Adrenal gland (tissue), 12 donors: ENCODE measurements around the gene SEMA5A. TPM values are rescaled to one million over a fixed set of nuclear protein-coding genes. Genes with fewer than 3 reads are reported as not detected.

Experiments
- DNase-seq, 7 donors: peaks; one replicate each; pipeline ENCODE4 v3.0.0-alpha.2; 2019 to 2020
- H3K27ac ChIP-seq, 5 donors: fragments of 200-600 bp; sonication (generic) in 4 of 5; 1 replicate in 3 of 5; 2 replicates in 2 of 5; pipeline versions ENCODE4 v1.5.1 to v1.8.0; 2016 to 2020; ENCODE audit warnings: mild to moderate bottlenecking in 1 of 5
- H3K27me3 ChIP-seq: fragments of 200-600 bp; 2 replicates; pipeline ENCODE4 v1.8.0; 2021
- H3K36me3 ChIP-seq, 2 donors: fragments of 200-600 bp; replicated peaks in 1 of 2; 1 replicate in 1 of 2; 2 replicates in 1 of 2; pipeline versions ENCODE4 v1.5.1 to v1.8.0; 2018 to 2022
- H3K4me1 ChIP-seq, 2 donors: fragments of 200-600 bp; replicated peaks in 1 of 2; 1 replicate in 1 of 2; 2 replicates in 1 of 2; pipeline versions ENCODE4 v1.5.1 to v1.8.0; 2018 to 2021
- H3K4me3 ChIP-seq, 4 donors: fragments of 200-600 bp; sonication (generic) in 3 of 4; one replicate each; pipeline ENCODE4 v1.5.1; 2016 to 2018
- H3K9me3 ChIP-seq, 3 donors: fragments of 200-600 bp; sonication (generic) in 1 of 3; replicated peaks in 1 of 3; 1 replicate in 2 of 3; 2 replicates in 1 of 3; pipeline versions ENCODE4 v1.5.1 to v1.8.0; 2016 to 2021
- POLR2A ChIP-seq, 2 donors: fragments of 450-650 bp; IDR thresholded peaks; one replicate each; pipeline ENCODE4 v1.6.1; 2017; ENCODE audit warnings: antibody characterized with exemption in 2 of 2, mild to moderate bottlenecking in 2 of 2, moderate library complexity in 1 of 2
- WGBS, 4 donors: extraction: QIAGEN DNeasy Blood & Tissue Kit in 2 of 4; methylation state at CpG; one replicate each; pipeline versions ENCODE4 v1.1.5 to v1.1.7; 2013 to 2017; 5-methylcytosine and 5-hydroxymethylcytosine counted together
- intact Hi-C, 2 donors: fragments of 100-400 bp; cut with DNase I; formaldehyde crosslinking; loops; one replicate each; pipeline versions ENCODE4 v1.14.1 to v1.15.0; 2022 to 2023
- polyA plus RNA-seq, 3 donors: library from polyadenylated mRNA; stranded (reverse); fragments of 200-250 nt in 2 of 3; fragments of 350-450 nt in 1 of 3; fragmentation: Illumina TruSeq in 1 of 3; extraction: RNeasy Lipid Tissue Mini Kit (QIAGEN cat#74804) in 1 of 3; gene quantifications; one replicate each; pipeline ENCODE4 v1.2.3, GENCODE V29; 2013 to 2014
- total RNA-seq, 9 donors: library from RNA; depleted of rRNA in 4 of 9; stranded (reverse); fragments of >200 nt in 4 of 9; fragments of 120-200 nt in 1 of 9; fragmentation: NEBNext Ultra II Directional in 1 of 9; extraction: Animal tissue kit (Norgen Biotek cat#: 25700) in 1 of 9; gene quantifications; one replicate each; pipeline versions ENCODE4 v1.1.0 to v1.2.4, GENCODE V29; 2013 to 2023
- TF ChIP-seq, protein P1 (sequence below), 6 experiments: fragments of 450-650 bp in 4 of 6; fragments of 200-600 bp in 2 of 6; sonication (generic) in 1 of 6; IDR thresholded peaks; 1 replicate in 5 of 6; 2 replicates in 1 of 6; pipeline versions ENCODE4 v1.5.1 to v1.8.0; 2016 to 2021; ENCODE audit warnings: antibody characterized with exemption in 6 of 6, mild to moderate bottlenecking in 2 of 6, moderate library complexity in 1 of 6
- donor health status: healthy with polysubstance abuse.
- donor health status: Bipolar disorder and iron deficiency.
- donor health status: DM: yes; HTN: yes; CAD: no.
- donor health status: DM: no; HTN: no; CAD: no.
- donor health status: DM: no; HTN: no; CAD: no.
- donor health status: DM: yes; HTN: yes; CAD: no.

SEMA5A gene
- total and polyA plus RNA-seq, 12 donors, result 0.40 to 6.0 (median 2.6) TPM

DNA sequence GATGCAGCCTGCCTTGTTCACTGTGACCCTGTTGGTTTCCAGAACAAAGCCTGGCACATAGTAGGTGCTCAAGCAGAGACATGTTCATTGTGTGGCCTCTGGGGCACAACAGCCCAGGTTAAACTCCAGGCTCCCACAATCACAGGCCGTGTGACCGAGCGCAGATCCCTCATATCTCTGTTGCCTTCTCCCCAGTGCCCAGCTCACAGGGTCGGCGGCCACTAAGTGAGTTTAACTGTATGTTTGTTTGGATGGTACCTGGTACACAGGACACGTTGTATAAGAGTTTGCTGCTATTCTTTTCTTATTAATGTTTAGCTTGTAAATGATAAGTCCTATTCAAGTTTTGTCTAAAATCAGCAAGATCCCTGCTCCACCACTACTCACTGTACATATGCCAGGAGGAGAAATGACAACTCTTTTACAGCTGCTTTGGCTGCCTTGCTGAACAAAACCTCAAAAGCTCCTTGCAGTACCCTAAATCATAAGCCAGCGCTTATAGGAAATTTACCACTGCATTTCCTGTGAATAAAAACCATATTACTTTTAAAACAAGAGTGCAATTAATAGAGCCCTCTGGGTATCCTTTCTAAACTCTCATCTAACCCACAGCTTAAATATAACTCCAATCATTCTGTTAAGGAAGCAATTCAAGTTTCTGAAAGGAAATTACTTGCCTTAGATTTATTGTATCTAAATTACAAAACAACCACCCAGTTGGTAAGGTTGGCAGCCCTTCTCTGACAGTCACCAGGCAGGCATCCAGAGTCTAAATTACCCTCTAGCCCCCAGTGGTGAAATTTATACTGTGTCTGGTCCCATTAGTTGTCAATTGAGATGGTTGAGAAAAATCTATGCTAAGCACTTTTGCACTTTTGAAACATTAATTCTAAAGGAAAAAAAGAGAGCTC lies 379.4 kb downstream of the SEMA5A start:
- Histone ChIP-seq H3K36me3 (no peaks in the 10 kb centered on the region), H3K27ac (no peak overlapping the region), H3K27me3 (no peaks in the 10 kb centered on the region), H3K4me3 (no peak overlapping the region), H3K9me3 (no peaks in the 10 kb centered on the region), H3K4me1 (no peaks in the 10 kb centered on the region)
- WGBS, 4 donors, result 79 to 90% (median 85%) methylated on average over 7 of the region's 7 CpGs
- TF ChIP-seq POLR2A (IDR thresholded peaks at IDR 0.05), result no peak
- TF ChIP-seq, protein P1, sequence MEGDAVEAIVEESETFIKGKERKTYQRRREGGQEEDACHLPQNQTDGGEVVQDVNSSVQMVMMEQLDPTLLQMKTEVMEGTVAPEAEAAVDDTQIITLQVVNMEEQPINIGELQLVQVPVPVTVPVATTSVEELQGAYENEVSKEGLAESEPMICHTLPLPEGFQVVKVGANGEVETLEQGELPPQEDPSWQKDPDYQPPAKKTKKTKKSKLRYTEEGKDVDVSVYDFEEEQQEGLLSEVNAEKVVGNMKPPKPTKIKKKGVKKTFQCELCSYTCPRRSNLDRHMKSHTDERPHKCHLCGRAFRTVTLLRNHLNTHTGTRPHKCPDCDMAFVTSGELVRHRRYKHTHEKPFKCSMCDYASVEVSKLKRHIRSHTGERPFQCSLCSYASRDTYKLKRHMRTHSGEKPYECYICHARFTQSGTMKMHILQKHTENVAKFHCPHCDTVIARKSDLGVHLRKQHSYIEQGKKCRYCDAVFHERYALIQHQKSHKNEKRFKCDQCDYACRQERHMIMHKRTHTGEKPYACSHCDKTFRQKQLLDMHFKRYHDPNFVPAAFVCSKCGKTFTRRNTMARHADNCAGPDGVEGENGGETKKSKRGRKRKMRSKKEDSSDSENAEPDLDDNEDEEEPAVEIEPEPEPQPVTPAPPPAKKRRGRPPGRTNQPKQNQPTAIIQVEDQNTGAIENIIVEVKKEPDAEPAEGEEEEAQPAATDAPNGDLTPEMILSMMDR (IDR thresholded peaks at IDR 0.05), result no peak
- no peak for DNase-seq
- intact Hi-C loops, result no loop called here

DNA sequence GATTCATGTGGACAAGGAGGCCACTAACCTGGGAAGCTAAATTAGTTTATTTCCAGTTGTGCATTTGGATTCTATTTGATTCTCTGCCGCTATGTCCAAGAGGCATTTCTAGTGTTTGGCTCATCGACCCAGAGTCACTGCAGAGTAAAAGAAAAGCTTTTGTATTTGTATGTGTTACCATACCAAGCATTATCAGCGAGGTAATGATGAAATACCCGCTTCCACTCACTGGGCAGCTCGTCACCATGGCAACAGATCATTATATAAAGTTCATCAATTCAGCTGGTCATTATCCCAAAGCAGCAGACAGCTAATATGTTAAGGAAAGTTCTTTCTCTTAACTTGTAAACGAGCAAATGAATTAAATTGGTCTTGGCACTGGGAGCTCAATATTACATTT lies 380.3 kb downstream of the SEMA5A start:
- WGBS, 4 donors, result 80 to 87% (median 82%) methylated on average over 6 of the region's 6 CpGs
- TF ChIP-seq POLR2A (IDR thresholded peaks at IDR 0.05), result no peak
- TF ChIP-seq, protein P1 (IDR thresholded peaks at IDR 0.05), result no peak

DNA sequence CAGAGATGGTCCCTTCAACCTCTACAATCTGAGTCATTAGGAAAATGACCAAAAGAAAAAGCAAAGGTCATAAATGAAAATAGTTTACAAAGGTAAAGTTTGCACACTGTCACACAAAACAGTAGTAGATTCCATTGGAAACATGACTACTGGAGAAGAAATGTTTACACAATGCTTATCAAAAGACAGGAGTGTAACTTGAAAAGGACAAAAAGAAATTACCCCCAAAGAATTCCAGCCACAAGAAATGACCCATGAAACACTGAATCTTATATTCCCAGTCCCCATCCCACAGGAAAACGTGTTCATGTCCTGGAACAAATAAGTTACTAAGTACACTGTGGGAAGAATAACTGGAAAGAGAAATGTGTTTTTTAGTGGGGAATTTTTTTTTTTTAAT lies 385.1 kb downstream of the SEMA5A start:
- TF ChIP-seq POLR2A (IDR thresholded peaks at IDR 0.05), result no peak
- TF ChIP-seq, protein P1 (IDR thresholded peaks at IDR 0.05), result no peak
- Histone ChIP-seq H3K4me3 (no peak overlapping the region), H3K9me3 (no peaks in the 10 kb centered on the region), H3K27ac (no peak overlapping the region), H3K4me1 (no peaks in the 10 kb centered on the region), H3K36me3 (no peaks in the 10 kb centered on the region), H3K27me3 (no peaks in the 10 kb centered on the region)
- intact Hi-C loops, result no loop called here
- 48 to 70% (median 59%) methylated on average over 1 of the region's 1 CpG for WGBS, 4 donors
- no peak for DNase-seq

More for the DNA sequence above, 380.3 kb downstream of the SEMA5A start:
- no peaks in the 10 kb centered on the region for H3K36me3 ChIP-seq
- no peaks in the 10 kb centered on the region for H3K4me1 ChIP-seq
- H3K4me3 ChIP-seq, result no peak overlapping the region
- H3K9me3 ChIP-seq, result no peaks in the 10 kb centered on the region
- intact Hi-C loops, result no loop called here
- H3K27me3 ChIP-seq, result no peaks in the 10 kb centered on the region
- H3K27ac ChIP-seq, result no peak overlapping the region
- no peak for DNase-seq

DNA sequence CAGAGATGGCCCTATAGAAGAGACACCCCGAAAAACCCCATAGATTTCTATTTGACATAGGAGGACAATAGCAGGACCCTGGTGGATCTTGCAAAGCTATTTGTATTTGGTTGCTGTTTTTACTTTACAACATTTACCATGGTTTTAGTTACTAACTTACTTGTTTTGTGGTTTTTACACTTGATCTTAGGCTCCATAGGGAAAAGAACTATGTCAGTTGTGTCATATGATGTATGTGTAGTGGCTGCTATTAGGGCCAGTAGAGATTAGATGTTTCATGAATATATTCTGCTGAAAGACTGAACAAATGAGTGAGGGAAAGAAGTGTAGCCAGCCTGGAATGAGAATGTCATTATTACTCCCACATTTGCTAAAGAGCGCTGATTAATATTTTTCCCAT lies 388.1 kb downstream of the SEMA5A start:
- no peak for DNase-seq
- H3K27ac ChIP-seq, result no peak overlapping the region
- H3K27me3 ChIP-seq, result no peaks in the 10 kb centered on the region
- no peaks in the 10 kb centered on the region for H3K36me3 ChIP-seq
- H3K4me1 ChIP-seq, result no peaks in the 10 kb centered on the region
- H3K4me3 ChIP-seq, result no peak overlapping the region
- H3K9me3 ChIP-seq, result no peaks in the 10 kb centered on the region
- 94 to 96% (median 95%) methylated on average over 2 of the region's 2 CpGs for WGBS, 4 donors
- intact Hi-C loops, result no loop called here
- TF ChIP-seq, protein P1 (IDR thresholded peaks at IDR 0.05), result no peak
- no peak for TF ChIP-seq POLR2A (IDR thresholded peaks at IDR 0.05)
